ENCODE data around the gene SNX14.

Gene SNX14

DNA sequence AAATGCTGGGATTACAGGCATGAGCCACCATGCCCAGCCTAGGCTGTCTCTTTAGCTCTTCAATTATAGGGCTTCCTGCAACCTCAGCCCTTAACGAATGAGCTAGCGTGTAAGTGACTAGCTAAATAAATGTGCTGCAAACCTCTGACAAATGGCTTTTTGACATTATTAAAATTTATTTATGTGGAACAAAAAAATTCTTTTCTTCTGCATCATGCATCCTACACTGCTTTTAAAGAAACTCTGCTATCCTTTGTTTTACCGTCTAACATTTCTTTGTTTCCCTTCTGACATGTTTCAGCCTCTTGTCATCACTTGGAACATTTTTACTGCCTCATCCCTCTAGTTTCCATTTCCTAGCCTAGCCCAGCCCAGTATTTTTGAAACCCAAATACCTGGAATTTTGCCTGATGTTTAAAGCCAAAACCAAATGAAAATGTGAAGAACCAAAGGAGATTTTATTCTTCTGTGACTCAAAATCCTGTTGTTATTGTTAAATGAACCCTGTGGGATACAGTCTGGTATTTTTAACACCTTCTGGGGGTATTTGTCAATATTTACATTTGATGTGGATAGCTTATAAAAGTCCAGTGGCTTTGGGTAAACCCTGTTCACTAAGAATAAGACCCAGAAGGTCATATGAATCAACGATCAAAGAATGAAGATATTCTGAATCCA is 134.3 kb downstream of the SNX14 start (continued):
- TF ChIP-seq ZNF704 (tag by site-specific recombination; IDR thresholded peaks at IDR 0.05) (no peak), OVOL3 (tag by site-specific recombination; IDR thresholded peaks at IDR 0.05) (no peak), GLIS2 (tag by site-specific recombination; IDR thresholded peaks at IDR 0.05) (no peak), ZNF621 (tag by site-specific recombination; IDR thresholded peaks at IDR 0.05) (no peak), ZNF677 (tag by site-specific recombination; IDR thresholded peaks at IDR 0.05) (no peak), ZNF785 (tag by site-specific recombination; IDR thresholded peaks at IDR 0.05) (no peak)

DNA sequence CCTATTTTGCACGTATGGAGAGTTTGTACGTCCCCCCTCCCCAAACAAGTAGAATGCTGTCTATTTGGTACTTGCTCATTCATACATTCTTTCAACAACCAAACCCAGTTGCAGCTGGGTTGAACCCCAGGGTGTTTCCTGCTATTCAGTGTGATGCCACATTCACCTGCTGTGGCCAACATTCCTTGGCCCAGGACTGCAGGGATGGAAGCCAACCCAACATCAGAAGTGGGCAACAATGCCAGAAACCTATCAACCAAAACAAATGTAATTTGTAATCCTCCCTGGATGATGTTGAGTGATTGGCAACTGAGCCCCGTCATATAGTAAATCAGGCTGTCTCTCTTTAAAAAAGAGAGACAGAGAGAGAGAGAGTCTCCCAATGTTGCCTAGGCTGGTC is 134.9 kb downstream of the SNX14 start:
- POLR2A ChIA-PET, result interaction anchor here (2.2 kb wide), 1 partner anchor 9 kb away, joined by 7 read pairs; the partner anchor contains the start of gene NT5E
- CTCF ChIA-PET, result interaction anchor here (1.0 kb wide), 1 partner anchor 24 kb away, joined by 7 read pairs; no protein-coding TSS in a partner anchor
- Histone ChIP-seq H3K9me3 (ENCODE audit: control insufficient read depth, insufficient read depth, low read depth, low read length) (no peaks in the 10 kb centered on the region), H3K4me1 (ENCODE audit: control insufficient read depth, insufficient read depth, low read length) (0 out of 2 replicates have a peak, but pooled peaks cover 4% of the 10 kb centered on the region), H3K27ac (ENCODE audit: extremely low read depth, low read depth, low read length) (no peak overlapping the region), H3K4me3 (ENCODE audit: low read depth, low read length) (no peak overlapping the region), H3K36me3 (ENCODE audit: control insufficient read depth in 2 of 2, insufficient read depth in 1 of 2, low read length in 2 of 2) (no peaks in the 10 kb centered on the region)
- TF ChIP-seq ZIC2 (tag by site-specific recombination; IDR thresholded peaks at IDR 0.05) (0 out of 2 replicates have a peak, but pooled peaks have one; percentile 15), ZSCAN18 (tag by site-specific recombination; IDR thresholded peaks at IDR 0.05) (no peak)

GRCh38 chr6:85458184-85458583 is 135.5 kb downstream of the SNX14 start:
- POLR2A ChIA-PET, result interaction anchor here (2.2 kb wide), 1 partner anchor 9 kb away, joined by 7 read pairs; the partner anchor contains the start of gene NT5E
- CTCF ChIA-PET, result interaction anchor here (1.1 to 1.4 kb wide), 3 partner anchors 9 to 36 kb away, joined by 3 to 11 read pairs (median 3); no protein-coding TSS in a partner anchor

GRCh38 chr6:85456782-85457181 is 136.9 kb downstream of the SNX14 start:
- no peaks in the 10 kb centered on the region for H3K36me3 ChIP-seq (ENCODE audit: control insufficient read depth in 2 of 2, insufficient read depth in 1 of 2, low read length in 2 of 2)
- H3K9me3 ChIP-seq (ENCODE audit: control insufficient read depth, insufficient read depth, low read depth, low read length), result no peaks in the 10 kb centered on the region
- H3K4me1 ChIP-seq (ENCODE audit: control insufficient read depth, insufficient read depth, low read length), result peaks cover 10% of the 10 kb centered on the region
- TF ChIP-seq ZNF549 (tag by site-specific recombination; IDR thresholded peaks at IDR 0.05), result no peak
- TF ChIP-seq, protein P1, sequence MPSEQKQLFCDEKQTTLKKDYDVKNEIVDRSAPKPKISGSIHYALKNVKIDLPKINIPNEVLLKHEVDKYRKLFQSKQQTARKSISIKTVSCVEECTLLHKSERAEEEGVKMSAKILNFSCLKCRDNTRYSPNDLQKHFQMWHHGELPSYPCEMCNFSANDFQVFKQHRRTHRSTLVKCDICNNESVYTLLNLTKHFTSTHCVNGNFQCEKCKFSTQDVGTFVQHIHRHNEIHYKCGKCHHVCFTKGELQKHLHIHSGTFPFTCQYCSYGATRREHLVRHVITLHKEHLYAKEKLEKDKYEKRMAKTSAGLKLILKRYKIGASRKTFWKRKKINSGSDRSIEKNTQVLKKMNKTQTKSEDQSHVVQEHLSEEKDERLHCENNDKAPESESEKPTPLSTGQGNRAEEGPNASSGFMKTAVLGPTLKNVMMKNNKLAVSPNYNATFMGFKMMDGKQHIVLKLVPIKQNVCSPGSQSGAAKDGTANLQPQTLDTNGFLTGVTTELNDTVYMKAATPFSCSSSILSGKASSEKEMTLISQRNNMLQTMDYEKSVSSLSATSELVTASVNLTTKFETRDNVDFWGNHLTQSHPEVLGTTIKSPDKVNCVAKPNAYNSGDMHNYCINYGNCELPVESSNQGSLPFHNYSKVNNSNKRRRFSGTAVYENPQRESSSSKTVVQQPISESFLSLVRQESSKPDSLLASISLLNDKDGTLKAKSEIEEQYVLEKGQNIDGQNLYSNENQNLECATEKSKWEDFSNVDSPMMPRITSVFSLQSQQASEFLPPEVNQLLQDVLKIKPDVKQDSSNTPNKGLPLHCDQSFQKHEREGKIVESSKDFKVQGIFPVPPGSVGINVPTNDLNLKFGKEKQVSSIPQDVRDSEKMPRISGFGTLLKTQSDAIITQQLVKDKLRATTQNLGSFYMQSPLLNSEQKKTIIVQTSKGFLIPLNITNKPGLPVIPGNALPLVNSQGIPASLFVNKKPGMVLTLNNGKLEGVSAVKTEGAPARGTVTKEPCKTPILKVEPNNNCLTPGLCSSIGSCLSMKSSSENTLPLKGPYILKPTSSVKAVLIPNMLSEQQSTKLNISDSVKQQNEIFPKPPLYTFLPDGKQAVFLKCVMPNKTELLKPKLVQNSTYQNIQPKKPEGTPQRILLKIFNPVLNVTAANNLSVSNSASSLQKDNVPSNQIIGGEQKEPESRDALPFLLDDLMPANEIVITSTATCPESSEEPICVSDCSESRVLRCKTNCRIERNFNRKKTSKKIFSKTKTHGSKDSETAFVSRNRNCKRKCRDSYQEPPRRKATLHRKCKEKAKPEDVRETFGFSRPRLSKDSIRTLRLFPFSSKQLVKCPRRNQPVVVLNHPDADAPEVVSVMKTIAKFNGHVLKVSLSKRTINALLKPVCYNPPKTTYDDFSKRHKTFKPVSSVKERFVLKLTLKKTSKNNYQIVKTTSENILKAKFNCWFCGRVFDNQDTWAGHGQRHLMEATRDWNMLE (tag by site-specific recombination; conservative IDR thresholded peaks at IDR 0.05; ENCODE audit: low read depth), result no peak
- ChIA-PET CTCF (no interaction called here), POLR2A (no interaction called here)
- H3K27ac ChIP-seq (ENCODE audit: extremely low read depth, low read depth, low read length), result no peak overlapping the region
- H3K4me3 ChIP-seq (ENCODE audit: low read depth, low read length), result no peak overlapping the region

More at GRCh38 chr6:85458184-85458583, 135.5 kb downstream of the SNX14 start:
- 0 out of 2 replicates have a peak, but pooled peaks cover 4% of the 10 kb centered on the region for H3K4me1 ChIP-seq (ENCODE audit: control insufficient read depth, insufficient read depth, low read length)
- H3K9me3 ChIP-seq (ENCODE audit: control insufficient read depth, insufficient read depth, low read depth, low read length), result no peaks in the 10 kb centered on the region
- no peak overlapping the region for H3K27ac ChIP-seq (ENCODE audit: extremely low read depth, low read depth, low read length)
- no peak overlapping the region for H3K4me3 ChIP-seq (ENCODE audit: low read depth, low read length)
- no peaks in the 10 kb centered on the region for H3K36me3 ChIP-seq (ENCODE audit: control insufficient read depth in 2 of 2, insufficient read depth in 1 of 2, low read length in 2 of 2)
- TF ChIP-seq YY2 (tag by site-specific recombination; IDR thresholded peaks at IDR 0.05) (no peak), KLF9 (tag by site-specific recombination; IDR thresholded peaks at IDR 0.05; ENCODE audit: low read depth) (no peak), ZNF544 (tag by site-specific recombination; IDR thresholded peaks at IDR 0.05) (no peak), INSM2 (tag by site-specific recombination; IDR thresholded peaks at IDR 0.05) (no peak), ZNF585B (tag by site-specific recombination; IDR thresholded peaks at IDR 0.05) (no peak), ZNF133 (tag by site-specific recombination; IDR thresholded peaks at IDR 0.05) (no peak), ZNF837 (tag by site-specific recombination; IDR thresholded peaks at IDR 0.05) (no peak), KLF10 (tag by site-specific recombination; IDR thresholded peaks at IDR 0.05) (no peak), SP2 (tag by site-specific recombination; IDR thresholded peaks at IDR 0.05) (no peak), ZNF776 (tag by site-specific recombination; IDR thresholded peaks at IDR 0.05; ENCODE audit: borderline replicate concordance) (no peak), ZXDB (tag by site-specific recombination; IDR thresholded peaks at IDR 0.05) (no peak), ZBTB48 (tag by site-specific recombination; IDR thresholded peaks at IDR 0.05) (no peak), RBAK (tag by site-specific recombination; IDR thresholded peaks at IDR 0.05) (no peak)
